GM21737 (cell line): ENCODE data around the gene TNFAIP8.

ENCODE experiments used
- ATAC-seq: cut with Tn5 transposase; IDR thresholded peaks from one replicate; pipeline ENCODE4 v1.9.1; 2021; ENCODE audit warnings: mild to moderate bottlenecking, moderate library complexity; ENCODE audit not compliant: unreplicated experiment

TNFAIP8 gene

GRCh38 chr5:119389288-119390030 lies 33.6 kb downstream of the TNFAIP8 start:
- no peak for ATAC-seq

GRCh38 chr5:119390404-119390803 lies 34.6 kb downstream of the TNFAIP8 start:
- no peak for ATAC-seq

- ATAC-seq, result no peak
Observed at GRCh38 chr5:119393201-119393691, 37.4 kb downstream of the TNFAIP8 start.

GRCh38 chr5:119393746-119394145 lies 37.9 kb downstream of the TNFAIP8 start:
- ATAC-seq, result no peak

- ATAC-seq, result peak; percentile 54
Observed at GRCh38 chr5:119395080-119395836, 39.4 kb downstream of the TNFAIP8 start.

- no peak for ATAC-seq
Observed at GRCh38 chr5:119396030-119396664, 40.3 kb downstream of the TNFAIP8 start.

- ATAC-seq, result peak; percentile 47
Observed at GRCh38 chr5:119397518-119398380, 41.9 kb downstream of the TNFAIP8 start.

- ATAC-seq, result no peak
Observed at GRCh38 chr5:119398727-119399466, 43.1 kb downstream of the TNFAIP8 start.

GRCh38 chr5:119400245-119400644 lies 44.4 kb downstream of the TNFAIP8 start:
- ATAC-seq, result no peak

GRCh38 chr5:119402081-119402480 lies 46.3 kb downstream of the TNFAIP8 start:
- ATAC-seq, result no peak

- ATAC-seq, result no peak
Observed at GRCh38 chr5:119402555-119402954, 46.7 kb downstream of the TNFAIP8 start.

- no peak for ATAC-seq
Observed at GRCh38 chr5:119404033-119404432, 48.2 kb downstream of the TNFAIP8 start.

- no peak for ATAC-seq
Observed at GRCh38 chr5:119405419-119405818, 49.6 kb downstream of the TNFAIP8 start.

GRCh38 chr5:119406551-119407110 lies 50.8 kb downstream of the TNFAIP8 start:
- no peak for ATAC-seq

- no peak for ATAC-seq
Observed at GRCh38 chr5:119409235-119409815, 53.5 kb downstream of the TNFAIP8 start.

GRCh38 chr5:119410448-119411159 lies 54.8 kb downstream of the TNFAIP8 start:
- ATAC-seq, result no peak

GRCh38 chr5:119411361-119412278 lies 55.8 kb downstream of the TNFAIP8 start:
- ATAC-seq, result peak; percentile 54
